Right lobe of liver (tissue), 4 donors: Measurements from ENCODE around the gene MAJIN.

ENCODE experiments used
- POLR2A ChIP-seq: fragments of 450-650 bp; IDR thresholded peaks from one replicate; pipeline ENCODE4 v1.6.1; 2017; ENCODE audit warnings: antibody characterized with exemption, mild to moderate bottlenecking
- TF ChIP-seq, protein P1 (sequence below), 4 donors: fragments of 200-600 bp in 3 of 4; fragments of 450-650 bp in 1 of 4; IDR thresholded peaks; one replicate each; pipeline versions ENCODE4 v1.5.1 to v1.8.0; 2016 to 2022; ENCODE audit warnings: antibody characterized with exemption in 4 of 4, mild to moderate bottlenecking in 2 of 4
- donor health status: DM: no; HTN: no; CAD: no.
- donor health status: DM: no; HTN: no; CAD: no.
- donor health status: DM: no; HTN: yes; CAD: no.

DNA sequence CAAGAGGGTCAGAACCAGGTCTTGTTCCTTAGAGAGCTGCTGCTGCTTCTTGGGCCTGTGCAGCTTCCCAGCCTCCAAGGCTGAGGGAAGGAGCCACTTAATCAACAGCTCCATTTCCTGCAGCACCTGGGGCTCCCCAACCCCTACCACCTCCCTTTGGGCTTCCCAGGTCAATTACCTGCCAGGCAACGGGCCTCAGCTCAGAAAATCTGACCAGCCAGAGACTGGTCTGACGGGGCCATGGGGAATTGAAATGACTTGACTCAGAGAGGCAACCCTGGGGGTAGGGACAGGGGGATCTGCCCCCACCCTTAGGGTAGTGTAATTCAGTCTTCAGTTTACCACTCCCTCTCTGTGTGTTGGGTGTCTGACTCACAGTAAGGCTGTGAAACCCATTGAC lies 4.7 kb upstream of the MAJIN start:
- TF ChIP-seq, protein P1, sequence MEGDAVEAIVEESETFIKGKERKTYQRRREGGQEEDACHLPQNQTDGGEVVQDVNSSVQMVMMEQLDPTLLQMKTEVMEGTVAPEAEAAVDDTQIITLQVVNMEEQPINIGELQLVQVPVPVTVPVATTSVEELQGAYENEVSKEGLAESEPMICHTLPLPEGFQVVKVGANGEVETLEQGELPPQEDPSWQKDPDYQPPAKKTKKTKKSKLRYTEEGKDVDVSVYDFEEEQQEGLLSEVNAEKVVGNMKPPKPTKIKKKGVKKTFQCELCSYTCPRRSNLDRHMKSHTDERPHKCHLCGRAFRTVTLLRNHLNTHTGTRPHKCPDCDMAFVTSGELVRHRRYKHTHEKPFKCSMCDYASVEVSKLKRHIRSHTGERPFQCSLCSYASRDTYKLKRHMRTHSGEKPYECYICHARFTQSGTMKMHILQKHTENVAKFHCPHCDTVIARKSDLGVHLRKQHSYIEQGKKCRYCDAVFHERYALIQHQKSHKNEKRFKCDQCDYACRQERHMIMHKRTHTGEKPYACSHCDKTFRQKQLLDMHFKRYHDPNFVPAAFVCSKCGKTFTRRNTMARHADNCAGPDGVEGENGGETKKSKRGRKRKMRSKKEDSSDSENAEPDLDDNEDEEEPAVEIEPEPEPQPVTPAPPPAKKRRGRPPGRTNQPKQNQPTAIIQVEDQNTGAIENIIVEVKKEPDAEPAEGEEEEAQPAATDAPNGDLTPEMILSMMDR (IDR thresholded peaks at IDR 0.05): no peak
- TF ChIP-seq POLR2A: no peak
